Stromal cell of bone marrow (primary cell): ENCODE measurements around the gene SHROOM1.

Experiments used
- DNase-seq: peaks from one replicate; pipeline ENCODE4 v3.0.0-alpha.2; 2012; ENCODE audit warnings: low read depth

SHROOM1 gene

GRCh38 chr5:132824426-132824825 is 6.0 kb downstream of the SHROOM1 start:
- no peak for DNase-seq

DNA sequence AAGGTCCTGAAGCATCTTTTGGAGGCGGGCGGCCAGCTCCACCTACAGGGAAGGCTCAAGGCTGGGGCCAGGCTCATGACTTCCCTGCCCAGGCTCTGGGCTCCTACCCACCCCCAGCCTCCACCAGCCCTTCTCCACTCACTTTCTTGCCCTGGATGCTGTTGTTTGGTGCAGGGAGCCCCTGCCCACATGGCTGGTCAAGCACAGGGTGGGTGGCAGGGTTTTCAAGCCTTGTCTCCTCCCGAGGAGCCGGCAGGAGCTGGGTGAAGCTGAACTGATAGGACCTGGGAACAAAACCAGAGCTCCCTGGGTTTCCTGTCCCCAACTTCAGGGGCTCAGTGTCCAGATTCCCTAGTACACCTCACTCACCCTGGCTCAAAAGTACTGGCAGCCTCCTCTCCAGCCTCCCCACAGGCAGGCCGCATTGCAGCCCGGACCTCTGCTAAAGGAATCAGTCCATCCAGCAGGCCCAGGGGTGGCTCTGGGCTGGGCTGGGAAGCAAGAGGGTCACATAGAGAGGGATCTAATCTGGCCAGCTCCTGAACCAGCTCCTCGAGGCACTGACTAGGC is 6.9 kb downstream of the SHROOM1 start:
- no peak for DNase-seq

- DNase-seq, result no peak
These were observed 7.6 kb downstream of the SHROOM1 start for GRCh38 chr5:132822650-132823480.

GRCh38 chr5:132821791-132822190 is 8.7 kb downstream of the SHROOM1 start:
- no peak for DNase-seq

- no peak for DNase-seq
These were observed 9.1 kb downstream of the SHROOM1 start for GRCh38 chr5:132821350-132821749.

- peak; percentile 80 for DNase-seq
These were observed 10.2 kb downstream of the SHROOM1 start for GRCh38 chr5:132820162-132820754.

DNA sequence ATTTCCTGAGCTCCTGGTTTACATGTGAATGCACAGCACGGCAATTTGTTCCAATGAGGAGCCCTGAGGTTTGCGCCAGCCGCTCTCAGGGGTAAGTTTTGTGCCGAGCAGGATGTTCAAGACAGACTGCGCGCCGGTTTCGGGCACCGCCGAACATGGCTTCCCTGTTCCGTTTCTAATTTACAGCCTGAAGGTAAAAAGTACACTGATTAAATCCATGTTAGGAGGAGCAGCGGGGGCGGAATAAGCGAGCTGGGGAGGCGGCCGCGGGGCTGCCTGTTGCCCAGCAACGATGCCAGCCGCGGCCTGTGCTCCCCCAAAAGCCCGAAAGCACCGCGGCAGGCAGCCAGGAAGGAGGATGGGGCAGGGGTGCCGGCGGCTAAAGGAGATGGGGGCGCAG is 11.0 kb downstream of the SHROOM1 start:
- DNase-seq, result no peak

GRCh38 chr5:132817011-132817410 is 13.4 kb downstream of the SHROOM1 start:
- DNase-seq, result no peak

DNA sequence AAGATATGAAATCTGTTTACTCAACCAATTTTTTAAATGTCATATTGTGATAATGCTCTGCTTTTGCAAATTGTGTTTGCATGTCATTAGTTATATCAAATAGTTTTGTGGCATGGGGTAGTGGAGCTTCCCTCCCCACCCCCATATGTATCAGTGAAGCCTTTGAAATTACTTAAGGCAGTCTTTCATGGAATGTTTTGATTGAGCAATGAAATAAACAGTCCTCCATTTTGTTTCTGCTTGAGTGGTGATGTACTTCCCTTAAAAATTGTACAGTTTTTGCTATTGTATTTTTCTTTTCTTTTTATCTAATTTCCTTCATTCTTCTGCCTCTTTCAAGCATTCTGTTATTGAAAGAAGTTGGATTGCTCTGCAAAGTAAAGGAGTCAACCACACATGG is 13.9 kb downstream of the SHROOM1 start:
- no peak for DNase-seq

DNA sequence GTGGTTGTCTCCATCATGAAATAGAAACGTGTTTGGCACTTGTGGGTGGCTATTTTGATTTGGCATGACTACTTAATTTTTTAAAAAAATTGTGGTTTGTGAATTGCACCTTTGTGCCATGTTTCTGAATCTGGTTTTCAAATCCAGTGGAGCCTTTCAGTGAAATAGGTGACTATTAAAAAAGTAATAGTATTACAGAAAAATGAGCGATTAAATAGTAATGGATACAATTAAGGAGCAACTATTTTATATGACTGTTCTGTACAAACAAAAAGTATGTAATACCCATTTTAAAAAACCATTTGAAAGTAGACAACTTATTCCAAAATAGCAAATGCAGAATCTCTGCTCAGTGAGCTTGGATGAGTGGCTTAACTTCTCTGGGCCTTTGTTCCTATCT is 14.4 kb downstream of the SHROOM1 start:
- no peak for DNase-seq

- no peak for DNase-seq
These were observed 15.0 kb downstream of the SHROOM1 start for GRCh38 chr5:132815454-132815853.

DNA sequence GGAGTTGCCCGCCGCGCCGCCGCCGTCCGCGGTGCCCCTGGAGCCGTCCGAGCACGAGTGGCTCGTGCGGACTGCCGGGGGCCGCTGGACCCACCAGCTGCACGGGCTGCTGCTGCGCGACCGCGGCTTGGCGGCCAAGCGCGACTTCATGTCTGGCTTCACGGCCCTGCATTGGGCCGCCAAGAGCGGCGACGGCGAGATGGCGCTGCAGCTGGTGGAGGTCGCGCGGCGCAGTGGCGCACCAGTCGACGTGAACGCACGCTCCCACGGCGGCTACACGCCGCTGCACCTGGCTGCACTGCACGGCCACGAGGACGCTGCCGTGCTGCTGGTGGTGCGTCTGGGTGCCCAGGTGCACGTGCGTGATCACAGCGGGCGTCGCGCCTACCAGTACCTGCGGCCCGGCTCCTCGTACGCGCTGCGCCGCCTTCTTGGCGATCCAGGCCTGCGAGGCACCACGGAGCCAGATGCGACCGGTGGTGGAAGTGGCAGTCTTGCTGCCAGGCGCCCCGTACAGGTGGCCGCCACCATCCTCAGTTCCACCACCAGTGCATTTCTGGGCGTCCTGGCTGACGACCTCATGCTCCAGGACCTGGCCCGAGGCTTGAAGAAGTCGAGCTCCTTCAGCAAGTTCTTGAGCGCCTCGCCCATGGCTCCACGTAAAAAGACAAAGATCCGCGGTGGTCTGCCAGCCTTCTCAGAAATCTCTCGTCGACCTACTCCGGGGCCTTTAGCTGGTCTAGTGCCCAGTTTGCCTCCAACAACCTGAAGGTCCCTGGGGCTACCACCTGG is 15.7 kb downstream of the SHROOM1 start:
- DNase-seq, result no peak

DNA sequence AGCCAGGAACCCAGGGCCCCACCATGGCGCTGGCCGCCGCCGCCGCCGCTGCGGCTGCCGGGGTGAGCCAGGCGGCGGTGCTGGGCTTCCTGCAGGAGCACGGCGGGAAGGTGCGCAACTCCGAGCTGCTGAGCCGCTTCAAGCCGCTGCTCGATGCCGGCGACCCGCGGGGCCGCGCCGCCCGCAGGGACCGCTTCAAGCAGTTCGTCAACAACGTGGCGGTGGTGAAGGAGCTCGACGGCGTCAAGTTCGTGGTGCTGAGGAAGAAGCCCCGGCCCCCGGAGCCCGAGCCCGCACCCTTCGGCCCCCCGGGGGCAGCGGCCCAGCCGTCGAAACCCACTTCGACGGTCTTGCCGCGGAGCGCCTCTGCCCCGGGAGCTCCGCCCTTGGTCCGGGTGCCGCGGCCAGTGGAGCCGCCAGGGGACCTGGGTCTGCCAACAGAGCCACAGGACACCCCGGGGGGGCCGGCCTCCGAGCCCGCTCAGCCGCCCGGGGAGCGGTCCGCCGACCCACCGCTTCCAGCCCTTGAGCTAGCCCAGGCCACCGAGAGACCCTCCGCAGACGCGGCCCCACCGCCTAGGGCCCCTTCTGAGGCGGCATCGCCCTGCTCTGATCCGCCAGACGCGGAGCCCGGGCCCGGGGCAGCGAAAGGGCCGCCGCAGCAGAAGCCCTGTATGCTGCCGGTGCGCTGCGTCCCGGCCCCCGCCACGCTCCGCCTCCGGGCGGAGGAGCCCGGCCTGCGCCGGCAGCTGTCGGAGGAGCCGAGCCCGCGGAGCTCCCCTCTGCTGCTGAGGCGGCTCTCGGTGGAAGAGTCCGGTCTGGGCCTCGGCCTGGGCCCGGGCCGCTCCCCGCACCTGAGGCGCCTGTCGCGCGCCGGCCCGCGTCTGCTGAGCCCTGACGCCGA is 16.6 kb downstream of the SHROOM1 start:
- DNase-seq, result no peak

DNA sequence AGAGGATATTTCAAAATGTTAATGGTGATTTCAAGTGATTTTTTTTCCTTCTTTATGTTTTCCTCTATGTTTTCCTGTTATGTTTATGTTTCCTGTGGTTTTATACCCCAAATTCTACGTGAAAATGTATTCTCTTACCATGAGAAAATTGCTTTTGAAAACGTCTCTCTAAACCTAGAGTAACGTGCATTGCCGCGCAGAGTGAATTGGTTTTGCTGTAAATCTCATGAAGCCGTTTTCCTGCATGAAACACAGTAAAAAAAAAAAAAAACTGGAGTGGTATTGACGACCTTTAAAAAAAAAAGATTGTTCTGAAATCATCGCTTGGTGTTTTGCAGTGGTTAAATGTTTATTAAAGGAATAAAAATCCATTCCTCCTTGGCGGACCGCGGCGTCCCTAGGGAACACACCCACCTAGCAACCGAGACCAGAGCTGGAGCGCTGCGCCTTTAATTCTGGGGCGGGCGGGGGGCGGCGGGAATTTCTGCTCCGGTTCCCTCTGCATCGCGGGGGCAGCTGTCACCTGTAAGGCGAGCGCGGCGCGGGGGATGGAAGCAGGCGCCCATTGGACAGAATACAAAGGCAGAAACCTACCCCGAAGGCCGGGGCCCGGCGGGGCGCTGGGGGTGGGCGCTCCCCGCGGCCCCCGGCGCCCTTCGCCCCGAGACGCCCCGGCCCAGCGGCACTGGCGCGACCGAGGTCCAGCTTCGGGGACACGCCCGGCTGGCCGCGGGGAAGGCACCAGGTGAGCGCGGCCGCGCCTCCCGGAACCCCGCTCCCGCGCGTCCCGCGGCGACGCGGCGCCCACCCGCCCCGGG is 17.5 kb downstream of the SHROOM1 start, which contains the start of gene SOWAHA:
Gene SOWAHA, plus strand, starts transcription at position 522 of the 818 bp plus-strand sequence. CDS start 320 bp downstream, outside the sequence.
- no peak for DNase-seq

- DNase-seq, result no peak
These were observed 18.2 kb downstream of the SHROOM1 start for GRCh38 chr5:132812123-132812765.

GRCh38 chr5:132810605-132811004 is 19.8 kb downstream of the SHROOM1 start:
- no peak for DNase-seq

DNA sequence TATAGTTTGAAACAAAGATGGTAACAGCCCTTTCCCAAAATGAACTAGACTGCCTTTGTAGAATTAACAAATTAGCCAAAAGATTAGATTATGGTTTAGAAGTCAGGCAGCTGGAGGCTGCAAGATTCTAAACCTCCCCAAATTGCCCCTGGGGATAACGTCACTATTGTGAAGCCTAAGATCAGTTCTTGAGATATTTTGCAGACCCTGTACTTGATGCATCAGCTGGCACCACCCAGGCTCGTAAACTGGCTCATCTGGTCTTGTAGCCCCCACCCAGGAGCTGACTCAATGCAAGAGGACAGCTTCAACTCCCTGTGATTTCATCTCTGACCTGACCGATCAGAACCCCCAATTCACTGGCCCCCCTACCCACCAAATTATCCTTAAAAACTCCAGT is 21.6 kb downstream of the SHROOM1 start:
- DNase-seq, result no peak

DNA sequence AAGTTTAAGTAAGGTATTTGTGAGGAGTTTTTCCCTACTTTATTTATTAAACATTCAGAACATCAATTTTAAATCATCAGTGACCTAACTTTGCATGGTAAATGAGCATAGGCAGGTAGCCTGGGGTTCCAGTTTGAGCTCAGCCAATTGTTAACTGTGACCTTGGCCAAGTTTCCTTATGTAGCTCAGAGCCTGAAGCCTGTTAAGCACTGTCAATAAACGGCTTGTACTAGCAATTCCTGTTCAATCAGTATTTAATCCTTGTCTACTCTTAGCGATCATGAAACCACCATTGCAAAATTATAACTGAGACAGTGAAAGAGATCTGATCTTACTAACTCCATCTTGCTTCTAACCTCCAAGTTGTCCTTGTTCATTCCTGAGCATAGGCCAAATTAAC is 22.0 kb downstream of the SHROOM1 start:
- DNase-seq, result no peak

DNA sequence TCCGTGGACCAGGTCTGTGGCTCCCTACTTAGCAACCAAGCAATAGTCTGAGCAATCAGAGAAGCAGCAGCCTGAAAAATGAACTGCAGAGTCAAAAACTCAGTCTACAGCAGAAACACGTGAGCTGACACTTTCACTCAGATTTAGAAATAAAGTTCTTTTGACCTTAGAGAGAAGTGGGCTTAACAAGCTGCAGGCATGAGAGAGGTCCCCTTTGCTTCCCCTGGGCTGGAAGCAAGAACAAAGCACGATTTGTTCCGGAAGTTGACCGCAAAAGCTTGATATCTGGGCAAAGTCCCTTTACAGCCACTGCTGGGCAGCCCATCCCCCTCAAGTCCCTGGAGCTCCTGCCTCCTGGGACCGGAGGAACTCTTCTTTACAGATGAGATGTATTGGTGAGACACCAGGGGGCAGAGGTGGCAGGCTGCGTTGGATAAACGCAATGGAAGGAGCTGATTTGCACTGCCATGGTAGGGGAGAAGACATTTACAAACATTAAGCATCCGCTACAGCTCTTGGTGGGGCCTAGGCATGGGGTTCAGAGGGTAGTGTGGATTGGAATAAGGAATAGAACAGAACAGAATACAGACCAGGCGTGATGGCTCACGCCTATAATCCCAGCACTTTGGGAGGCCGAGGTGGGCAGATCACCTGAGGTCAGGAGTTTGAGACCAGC is 23.1 kb downstream of the SHROOM1 start:
- no peak for DNase-seq
